Neural cell (in vitro differentiated cells): ENCODE data around the gene DNAJC5G. TPM values are rescaled to one million over a fixed set of nuclear protein-coding genes. Genes with fewer than 3 reads are reported as not detected.

Experiments
- H2AFZ ChIP-seq: fragments of 200-600, 300-800 bp; sonication (generic), shearing (Covaris generic); 2 replicates; pipeline ENCODE4 v1.6.0; 2014; ENCODE audit warnings: low read depth, mild to moderate bottlenecking, antibody characterized with exemption, low read length, moderate library complexity
- H3F3A ChIP-seq: fragments of 200-600 bp; shearing (Covaris generic); 2 replicates; pipeline ENCODE4 v1.6.1; 2016; ENCODE audit warnings: mild to moderate bottlenecking, moderate library complexity, mixed read lengths, antibody characterized with exemption, low read length; ENCODE audit not compliant: insufficient read depth, poor library complexity, severe bottlenecking
- H3K27ac ChIP-seq: fragments of 200-600, 300-800 bp; sonication (generic), shearing (Covaris generic); 2 replicates; pipeline ENCODE4 v1.5.1; 2014; ENCODE audit warnings: mild to moderate bottlenecking, low read length, moderate library complexity
- H3K27me3 ChIP-seq: fragments of 300-800, 200-600 bp; sonication (generic), shearing (Covaris generic); 2 replicates; pipeline ENCODE4 v1.6.0; 2014; ENCODE audit warnings: mild to moderate bottlenecking, low read depth, low read length, moderate library complexity; ENCODE audit not compliant: insufficient read depth
- H3K36me3 ChIP-seq: fragments of 300-800, 200-600 bp; sonication (generic), shearing (Covaris generic); 2 replicates; pipeline ENCODE4 v1.5.1; 2014; ENCODE audit warnings: mild to moderate bottlenecking, antibody characterized with exemption, low read length, moderate library complexity; ENCODE audit not compliant: insufficient read depth
- H3K4me2 ChIP-seq: fragments of 300-800, 200-600 bp; sonication (generic), shearing (Covaris generic); 2 replicates; pipeline ENCODE4 v1.6.0; 2014; ENCODE audit warnings: mild to moderate bottlenecking, low read length
- H3K4me3 ChIP-seq: fragments of 300-800, 200-600 bp; sonication (generic), shearing (Covaris generic); 2 replicates; pipeline ENCODE4 v1.5.1; 2014; ENCODE audit warnings: mild to moderate bottlenecking, low read length, moderate library complexity
- H3K79me2 ChIP-seq: fragments of 200-600 bp; shearing (Covaris generic); replicated peaks from 2 replicates; pipeline ENCODE4 v1.6.0; 2014; ENCODE audit warnings: mild to moderate bottlenecking, low read length, moderate library complexity; ENCODE audit not compliant: insufficient read depth
- H3K9ac ChIP-seq: fragments of 300-800, 200-600 bp; sonication (generic), shearing (Covaris generic); 2 replicates; pipeline ENCODE4 v1.6.1; 2016; ENCODE audit warnings: mild to moderate bottlenecking, low read length, mixed read lengths
- H3K9me2 ChIP-seq: fragments of 200-600 bp; shearing (Covaris generic); 2 replicates; pipeline ENCODE4 v1.6.1; 2016; ENCODE audit warnings: mild to moderate bottlenecking, low read length, mixed read lengths; ENCODE audit not compliant: insufficient read depth
- H3K9me3 ChIP-seq: fragments of 200-600, 300-800 bp; sonication (generic), shearing (Covaris generic); 2 replicates; pipeline ENCODE4 v1.6.1; 2016; ENCODE audit warnings: mild to moderate bottlenecking, mixed run types, low read length, moderate library complexity, mixed read lengths
- H4K20me1 ChIP-seq: fragments of 200-600 bp; shearing (Covaris generic); 2 replicates; pipeline ENCODE4 v1.6.1; 2016; ENCODE audit warnings: mild to moderate bottlenecking, mixed run types; ENCODE audit not compliant: insufficient read depth
- CTCF ChIP-seq: fragments of 450-650 bp; IDR thresholded peaks from 2 replicates; pipeline ENCODE4 v1.5.1; 2014; ENCODE audit warnings: antibody characterized with exemption, mild to moderate bottlenecking, moderate library complexity; ENCODE audit not compliant: poor library complexity, severe bottlenecking
- EP300 ChIP-seq: fragments of 450-650 bp; conservative IDR thresholded peaks from 2 replicates; pipeline ENCODE4 v1.6.1; 2014; ENCODE audit warnings: antibody characterized with exemption, mild to moderate bottlenecking, moderate library complexity; ENCODE audit not compliant: poor library complexity, severe bottlenecking
- EZH2 ChIP-seq: fragments of 200-600, 300-800 bp; shearing (Covaris generic), sonication (generic); IDR thresholded peaks from 2 replicates; pipeline ENCODE4 v1.6.1; 2014; ENCODE audit warnings: antibody characterized with exemption, low read length, borderline replicate concordance, mild to moderate bottlenecking; ENCODE audit not compliant: insufficient read depth, poor library complexity, severe bottlenecking
- MXI1 ChIP-seq: fragments of 450-650 bp; conservative IDR thresholded peaks from 2 replicates; pipeline ENCODE4 v1.6.1; 2014; ENCODE audit warnings: antibody characterized with exemption, mild to moderate bottlenecking; ENCODE audit not compliant: poor library complexity, severe bottlenecking
- POLR2AphosphoS5 ChIP-seq: IDR thresholded peaks from 2 replicates; pipeline ENCODE4 v1.6.1; 2012
- RAD21 ChIP-seq: fragments of 450-650 bp; conservative IDR thresholded peaks from 2 replicates; pipeline ENCODE4 v1.6.1; 2014; ENCODE audit warnings: antibody characterized with exemption, mild to moderate bottlenecking, moderate library complexity
- REST ChIP-seq: IDR thresholded peaks from 2 replicates; pipeline ENCODE4 v1.6.1; 2012; ENCODE audit warnings: borderline replicate concordance
- SMC3 ChIP-seq: fragments of 450-650 bp; conservative IDR thresholded peaks from 2 replicates; pipeline ENCODE4 v1.6.1; 2014; ENCODE audit warnings: antibody characterized with exemption, mild to moderate bottlenecking, moderate library complexity; ENCODE audit not compliant: poor library complexity
- TAF1 ChIP-seq: IDR thresholded peaks from 2 replicates; pipeline ENCODE4 v1.6.1; 2012; ENCODE audit warnings: low read depth
- polyA plus RNA-seq: library from polyadenylated mRNA; depleted of rRNA; stranded (reverse); fragments of >200 nt; gene quantifications from 2 replicates; pipeline ENCODE4 v1.2.3, GENCODE V29; 2014

DNAJC5G gene
- polyA plus RNA-seq, 1 donor from 2014 or later, result not detected

GRCh38 chr2:27324720-27325119, 49.5 kb downstream of the DNAJC5G start:
- TF ChIP-seq MXI1 (no peak), TAF1 (no peak), REST (no peak), EP300 (no peak), RAD21 (no peak), POLR2AphosphoS5 (no peak), EZH2 (no peak), CTCF (no peak), SMC3 (no peak)
- no peak overlapping the region for H3K9ac ChIP-seq
- no peaks in the 10 kb centered on the region for H3K9me3 ChIP-seq
- H4K20me1 ChIP-seq, result no peaks in the 10 kb centered on the region
- no peaks in the 10 kb centered on the region for H3F3A ChIP-seq
- no peaks in the 10 kb centered on the region for H3K27me3 ChIP-seq
- peaks cover 4% of the 10 kb centered on the region for H3K79me2 ChIP-seq
- H2AFZ ChIP-seq, result no peak overlapping the region
- no peaks in the 10 kb centered on the region for H3K9me2 ChIP-seq
- H3K27ac ChIP-seq, result no peak overlapping the region
- H3K4me2 ChIP-seq, result no peak overlapping the region
- no peak overlapping the region for H3K4me3 ChIP-seq
- peaks cover 7% of the 10 kb centered on the region for H3K36me3 ChIP-seq

Other genes starting within 250 kb of the DNAJC5G start
- 10.3 and 14.9 TPM in 2 replicates for gene TMEM214, start 242.5 kb upstream of the DNAJC5G start, polyA plus RNA-seq
- 34.3 and 39.1 TPM in 2 replicates for gene AGBL5, start 223.8 kb upstream of the DNAJC5G start, polyA plus RNA-seq
- gene OST4, start 203.8 kb upstream of the DNAJC5G start, polyA plus RNA-seq, result 263 and 292 TPM in 2 replicates
- 1.3 and 2.2 TPM in 2 replicates for gene EMILIN1, start 196.8 kb upstream of the DNAJC5G start, polyA plus RNA-seq
- 3.1 and 4.1 TPM in 2 replicates for gene KHK, start 188.7 kb upstream of the DNAJC5G start, polyA plus RNA-seq
- gene CGREF1, start 156.3 kb upstream of the DNAJC5G start, polyA plus RNA-seq, result 24.5 and 33.7 TPM in 2 replicates
- gene ABHD1, start 151.6 kb upstream of the DNAJC5G start, polyA plus RNA-seq, result not detected in 2 replicates
- 121 and 123 TPM in 2 replicates for gene PREB, start 140.8 kb upstream of the DNAJC5G start, polyA plus RNA-seq
- not detected in 2 replicates for gene PRR30, start 136.0 kb upstream of the DNAJC5G start, polyA plus RNA-seq
- gene TCF23, start 126.4 kb upstream of the DNAJC5G start, polyA plus RNA-seq, result not detected in 2 replicates
- 94.3 and 121 TPM in 2 replicates for gene ATRAID, start 63.4 kb upstream of the DNAJC5G start, polyA plus RNA-seq
- 64.3 and 98.4 TPM in 2 replicates for gene SLC5A6, start 63.2 kb upstream of the DNAJC5G start, polyA plus RNA-seq
- gene CAD, start 58.1 kb upstream of the DNAJC5G start, polyA plus RNA-seq, result 14.2 and 22.8 TPM in 2 replicates
- gene SLC30A3, start 12.4 kb upstream of the DNAJC5G start, polyA plus RNA-seq, result not detected in 2 replicates
- gene TRIM54, start 7.0 kb downstream of the DNAJC5G start, polyA plus RNA-seq, result 0.28 TPM in 1 of 2 replicates, not detected in the other
- 3.1 and 9.0 TPM in 2 replicates for gene UCN, start 33.0 kb downstream of the DNAJC5G start, polyA plus RNA-seq
- gene MPV17, start 47.7 kb downstream of the DNAJC5G start, polyA plus RNA-seq, result 79.6 and 104 TPM in 2 replicates
- 27.8 and 37.2 TPM in 2 replicates for gene GTF3C2, start 81.3 kb downstream of the DNAJC5G start, polyA plus RNA-seq
- 43.7 and 45.3 TPM in 2 replicates for gene EIF2B4, start 94.9 kb downstream of the DNAJC5G start, polyA plus RNA-seq
- gene SNX17, start 95.2 kb downstream of the DNAJC5G start, polyA plus RNA-seq, result 69.8 and 86.9 TPM in 2 replicates
- gene ZNF513, start 105.3 kb downstream of the DNAJC5G start, polyA plus RNA-seq, result 40.5 and 46.8 TPM in 2 replicates
- gene PPM1G, start 134.2 kb downstream of the DNAJC5G start, polyA plus RNA-seq, result 99.0 and 107 TPM in 2 replicates
- 115 and 161 TPM in 2 replicates for gene NRBP1, start 153.2 kb downstream of the DNAJC5G start, polyA plus RNA-seq
- 2.3 and 4.0 TPM in 2 replicates for gene KRTCAP3, start 166.9 kb downstream of the DNAJC5G start, polyA plus RNA-seq
- 18.2 and 26.9 TPM in 2 replicates for gene IFT172, start 214.3 kb downstream of the DNAJC5G start, polyA plus RNA-seq
- gene FNDC4, start 219.8 kb downstream of the DNAJC5G start, polyA plus RNA-seq, result 68.2 and 101 TPM in 2 replicates
- gene GCKR, start 221.4 kb downstream of the DNAJC5G start, polyA plus RNA-seq, result 2.3 and 2.5 TPM in 2 replicates